Epithelial cell of proximal tubule (primary cell): ENCODE results near the gene DDIAS. TPM values are rescaled to one million over a fixed set of nuclear protein-coding genes. Genes with fewer than 3 reads are reported as not detected.

Experiments
- DNase-seq: peaks from one replicate; pipeline ENCODE4 v3.0.0-alpha.2; 2011; ENCODE audit warnings: low read depth
- H3K4me3 ChIP-seq: 2 replicates; pipeline ENCODE4 v1.5.1; 2011; ENCODE audit warnings: low read depth, mild to moderate bottlenecking, low read length
- total RNA-seq: library from RNA; depleted of rRNA; stranded (reverse); fragments of >200 nt; gene quantifications from 2 replicates; pipeline ENCODE4 v1.2.3, GENCODE V29; 2015
- TF ChIP-seq, protein P1 (sequence below): conservative IDR thresholded peaks from 2 replicates; pipeline ENCODE4 v1.5.1; 2012; ENCODE audit warnings: low read depth, mild to moderate bottlenecking, low read length

DDIAS gene
- total RNA-seq, 1 donor from 2014 or later, result 7.1 TPM

DNA sequence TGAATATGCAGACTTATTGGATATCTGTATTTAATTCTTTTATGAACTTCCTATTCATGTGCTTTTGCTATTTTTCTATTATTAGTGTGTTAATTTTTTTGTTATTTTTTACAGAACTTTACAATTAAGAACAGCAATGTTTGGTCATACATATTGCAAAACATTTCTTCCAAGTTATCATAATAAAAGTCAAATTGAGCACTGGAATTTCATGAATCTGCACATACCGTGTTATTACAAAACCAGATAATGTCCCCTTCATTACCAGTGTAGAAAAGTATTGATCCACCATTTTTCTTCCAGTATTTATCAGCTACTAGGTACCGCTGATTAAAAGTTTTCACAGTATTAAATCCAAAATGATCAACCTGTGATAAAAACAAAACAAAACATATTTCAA lies 41.8 kb upstream of the DDIAS start:
- no peak for DNase-seq
- H3K4me3 ChIP-seq, result no peak overlapping the region
- TF ChIP-seq, protein P1, sequence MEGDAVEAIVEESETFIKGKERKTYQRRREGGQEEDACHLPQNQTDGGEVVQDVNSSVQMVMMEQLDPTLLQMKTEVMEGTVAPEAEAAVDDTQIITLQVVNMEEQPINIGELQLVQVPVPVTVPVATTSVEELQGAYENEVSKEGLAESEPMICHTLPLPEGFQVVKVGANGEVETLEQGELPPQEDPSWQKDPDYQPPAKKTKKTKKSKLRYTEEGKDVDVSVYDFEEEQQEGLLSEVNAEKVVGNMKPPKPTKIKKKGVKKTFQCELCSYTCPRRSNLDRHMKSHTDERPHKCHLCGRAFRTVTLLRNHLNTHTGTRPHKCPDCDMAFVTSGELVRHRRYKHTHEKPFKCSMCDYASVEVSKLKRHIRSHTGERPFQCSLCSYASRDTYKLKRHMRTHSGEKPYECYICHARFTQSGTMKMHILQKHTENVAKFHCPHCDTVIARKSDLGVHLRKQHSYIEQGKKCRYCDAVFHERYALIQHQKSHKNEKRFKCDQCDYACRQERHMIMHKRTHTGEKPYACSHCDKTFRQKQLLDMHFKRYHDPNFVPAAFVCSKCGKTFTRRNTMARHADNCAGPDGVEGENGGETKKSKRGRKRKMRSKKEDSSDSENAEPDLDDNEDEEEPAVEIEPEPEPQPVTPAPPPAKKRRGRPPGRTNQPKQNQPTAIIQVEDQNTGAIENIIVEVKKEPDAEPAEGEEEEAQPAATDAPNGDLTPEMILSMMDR, result no peak

DNA sequence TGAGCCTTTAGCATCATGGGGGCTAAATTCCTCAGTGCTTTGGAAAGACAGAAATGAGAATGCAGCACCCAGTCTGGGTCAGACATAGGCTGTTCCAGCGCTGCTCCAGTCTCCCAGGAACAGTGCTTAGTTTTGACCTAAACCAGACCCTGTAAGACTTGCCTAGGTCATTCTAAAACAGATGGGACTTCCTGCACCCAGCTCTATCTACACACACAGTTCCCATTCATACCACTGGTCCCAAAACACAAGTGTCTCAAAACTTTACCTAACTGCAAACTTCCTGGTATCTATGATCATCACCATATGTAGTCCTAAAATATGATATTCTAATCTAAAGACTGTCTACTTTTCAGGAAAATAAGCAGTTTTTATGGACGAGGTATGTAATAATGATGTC lies 39.2 kb upstream of the DDIAS start:
- TF ChIP-seq, protein P1, result no peak
- H3K4me3 ChIP-seq, result no peak overlapping the region
- DNase-seq, result no peak

DNA sequence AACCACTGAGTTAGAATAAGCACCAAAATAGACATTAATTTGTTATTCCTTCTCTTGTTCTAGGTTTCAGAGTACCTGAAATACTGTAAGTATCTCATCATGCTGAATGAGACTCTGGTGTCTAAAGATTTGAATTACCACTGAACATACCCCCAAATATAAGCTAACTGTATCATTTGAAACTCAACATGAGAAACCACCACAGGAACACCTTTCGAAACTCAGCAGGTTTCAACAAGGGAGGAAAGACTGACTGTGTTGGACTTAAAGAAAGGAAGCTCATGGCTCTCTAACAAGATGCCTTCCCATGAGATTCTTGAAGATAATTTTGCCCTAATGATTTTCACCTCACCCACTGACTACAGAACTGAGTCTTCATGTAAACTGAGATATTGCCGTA lies 38.3 kb upstream of the DDIAS start:
- no peak for DNase-seq
- TF ChIP-seq, protein P1, result no peak
- no peak overlapping the region for H3K4me3 ChIP-seq

DNA sequence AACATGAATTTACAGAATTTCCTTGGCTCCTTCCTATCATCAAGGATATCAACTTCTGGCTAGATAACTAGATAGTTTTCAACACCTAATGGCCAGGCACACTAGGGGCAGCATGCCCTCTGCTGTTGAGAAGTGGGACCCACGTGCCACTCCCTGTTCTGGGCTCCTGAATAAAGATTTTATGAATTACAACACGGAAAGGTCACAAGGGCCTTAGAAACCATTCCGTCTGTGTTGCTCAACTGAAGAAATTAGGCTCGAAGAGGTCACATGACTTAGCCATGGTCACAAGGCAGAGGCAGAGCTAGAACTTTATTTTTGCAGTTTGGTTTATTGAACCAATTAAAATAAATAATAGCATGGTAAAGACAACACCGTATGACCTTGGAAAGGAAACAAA lies 37.3 kb upstream of the DDIAS start:
- peak; percentile 63 for DNase-seq
- TF ChIP-seq, protein P1, result peak; percentile 92

DNA sequence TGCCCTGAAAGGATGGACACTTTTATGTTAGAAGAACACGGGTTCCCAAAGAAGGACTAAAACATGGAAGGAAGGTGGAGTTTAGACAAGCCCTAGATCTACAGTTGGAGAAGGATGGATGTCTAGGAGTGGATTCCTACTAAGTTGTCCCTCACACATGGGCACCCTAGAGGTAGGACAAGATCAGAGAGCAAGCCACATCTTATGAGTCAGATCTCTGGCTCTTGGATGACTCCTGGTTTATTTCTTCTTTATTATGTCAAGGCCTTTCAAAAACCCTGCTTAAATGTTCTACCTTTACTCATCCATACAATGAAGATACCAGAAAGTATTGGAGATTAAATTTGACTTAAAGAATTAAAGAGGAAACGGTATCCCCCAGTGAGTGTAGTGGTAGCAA lies 35.7 kb upstream of the DDIAS start:
- no peak for DNase-seq
- H3K4me3 ChIP-seq, result no peak overlapping the region
- TF ChIP-seq, protein P1, result no peak

More for the DNA sequence above, 37.3 kb upstream of the DDIAS start:
- no peak overlapping the region for H3K4me3 ChIP-seq

DNA sequence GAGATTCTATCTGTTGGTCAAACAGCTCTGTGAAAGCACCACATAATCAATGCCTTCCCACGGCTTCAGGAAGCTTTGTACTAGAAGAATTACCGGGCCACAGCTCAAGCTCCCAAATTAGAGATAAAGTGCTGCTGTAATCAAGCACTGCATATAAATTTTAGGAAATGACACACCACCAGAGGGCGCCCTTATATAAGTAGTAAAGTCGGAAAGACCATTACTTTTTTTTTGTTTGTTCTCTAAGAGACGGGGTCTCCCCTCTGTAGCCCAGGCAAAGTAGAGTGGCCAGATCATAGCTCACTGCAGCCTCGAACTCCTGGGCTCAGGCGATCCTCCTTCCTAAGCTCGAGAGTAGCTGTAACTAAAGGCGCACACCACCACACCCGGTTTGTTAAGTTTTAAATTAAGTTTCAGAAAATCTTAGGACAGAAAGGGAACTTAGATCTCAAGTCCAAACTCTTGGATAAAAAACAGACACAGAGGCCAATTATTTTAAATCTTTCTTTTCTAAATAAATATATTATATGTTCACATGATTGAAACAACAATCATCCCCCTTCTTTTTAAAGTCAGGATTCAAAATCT lies 33.9 kb upstream of the DDIAS start:
- H3K4me3 ChIP-seq, result peak overlapping the region; percentile 44
- TF ChIP-seq, protein P1, result peak; percentile 72
- DNase-seq, result peak; percentile 32

DNA sequence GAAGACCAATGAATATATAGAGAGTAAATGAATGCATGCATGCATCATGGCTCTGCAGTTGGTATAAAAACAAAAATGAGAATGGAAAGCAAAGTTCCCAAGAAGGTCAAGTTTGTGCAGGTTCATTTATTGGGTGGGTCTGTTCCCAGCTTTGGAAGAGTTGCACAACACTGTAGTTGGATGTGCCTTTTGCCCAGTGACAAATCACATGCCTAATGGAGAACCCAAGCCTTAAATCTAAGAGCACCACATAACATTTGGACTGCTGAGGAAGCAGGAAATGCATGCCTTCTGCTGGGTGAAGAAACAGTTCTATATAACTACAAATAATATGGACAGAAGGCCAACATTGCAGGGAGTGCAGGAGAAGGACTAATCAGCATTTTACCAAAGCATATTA lies 31.9 kb upstream of the DDIAS start:
- TF ChIP-seq, protein P1, result no peak
- no peak for DNase-seq
- no peak overlapping the region for H3K4me3 ChIP-seq
